HUES64 (cell line): Measurements from ENCODE around the gene TRAF3.
"Not testable (repeated sequence)": the region's sequence is repeated elsewhere in the genome, so short reads cannot be mapped to it uniquely, and the experiment has no call there.

Source experiments
- H3K27ac ChIP-seq: 2 replicates; pipeline ENCODE4 v1.7.0; 2013; ENCODE audit warnings: low read depth, low read length, inconsistent platforms
- H3K27me3 ChIP-seq: 2 replicates; pipeline ENCODE4 v1.6.1; 2013; ENCODE audit warnings: mild to moderate bottlenecking, low read length; ENCODE audit not compliant: insufficient read depth
- H3K36me3 ChIP-seq: 2 replicates; pipeline ENCODE4 v1.6.1; 2013; ENCODE audit warnings: mild to moderate bottlenecking, low read length; ENCODE audit not compliant: insufficient read depth
- H3K4me1 ChIP-seq: 2 replicates; pipeline ENCODE4 v1.6.1; 2013; ENCODE audit warnings: mild to moderate bottlenecking, low read length, moderate library complexity; ENCODE audit not compliant: insufficient read depth
- H3K4me3 ChIP-seq: 2 replicates; pipeline ENCODE4 v1.5.1; 2013; ENCODE audit warnings: mild to moderate bottlenecking, low read length, moderate library complexity
- H3K9ac ChIP-seq: 2 replicates; pipeline ENCODE4 v1.6.1; 2013; ENCODE audit warnings: mild to moderate bottlenecking, low read depth, low read length
- H3K9me3 ChIP-seq: 2 replicates; pipeline ENCODE4 v1.6.1; 2013; ENCODE audit warnings: low read depth, low read length; ENCODE audit not compliant: insufficient read depth
- WGBS: fragments of 150-250, 120-280 bp; methylation state at CpG from one replicate; pipeline ENCODE4 v1.1.7; 2013; ENCODE audit warnings: missing lambda C conversion rate; 5-methylcytosine and 5-hydroxymethylcytosine counted together

TRAF3 gene

GRCh38 chr14:102857444-102857843 lies 80.2 kb downstream of the TRAF3 start:
- H3K9me3 ChIP-seq: peaks cover 16% of the 10 kb centered on the region; the same call in 1 of the 2 replicates
- H3K9ac ChIP-seq: no peak overlapping the region
- peaks cover 5% of the 10 kb centered on the region; the same call in 1 of the 2 replicates for H3K4me1 ChIP-seq
- H3K27ac ChIP-seq: no peak overlapping the region
- H3K4me3 ChIP-seq: no peak overlapping the region
- 96% methylated on average over 2 of the region's 2 CpGs for WGBS
- H3K36me3 ChIP-seq: no peaks in the 10 kb centered on the region
- H3K27me3 ChIP-seq: no peaks in the 10 kb centered on the region

GRCh38 chr14:102859911-102860310 lies 82.7 kb downstream of the TRAF3 start:
- H3K4me1 ChIP-seq: peaks cover 5% of the 10 kb centered on the region; the same call in 1 of the 2 replicates
- H3K36me3 ChIP-seq: no peaks in the 10 kb centered on the region
- no peak overlapping the region for H3K4me3 ChIP-seq
- H3K27me3 ChIP-seq: no peaks in the 10 kb centered on the region
- H3K27ac ChIP-seq: no peak overlapping the region
- WGBS: 93% methylated on average over 1 of the region's 1 CpG
- H3K9me3 ChIP-seq: peaks cover 16% of the 10 kb centered on the region; the same call in 1 of the 2 replicates
- H3K9ac ChIP-seq: no peak overlapping the region

- Histone ChIP-seq H3K9me3 (peaks cover 16% of the 10 kb centered on the region; the same call in 1 of the 2 replicates), H3K4me1 (peaks cover 5% of the 10 kb centered on the region; the same call in 1 of the 2 replicates), H3K36me3 (no peaks in the 10 kb centered on the region), H3K27ac (no peak overlapping the region), H3K27me3 (no peaks in the 10 kb centered on the region), H3K4me3 (no peak overlapping the region), H3K9ac (no peak overlapping the region)
- WGBS: 95% methylated on average over 2 of the region's 3 CpGs
Measured at GRCh38 chr14:102862154-102862773, 85.0 kb downstream of the TRAF3 start.

- Histone ChIP-seq H3K9me3 (peaks cover 12% of the 10 kb centered on the region; the same call in 1 of the 2 replicates), H3K4me1 (peaks cover 5% of the 10 kb centered on the region; the same call in 1 of the 2 replicates), H3K27ac (no peak overlapping the region), H3K9ac (no peak overlapping the region), H3K36me3 (no peaks in the 10 kb centered on the region), H3K27me3 (no peaks in the 10 kb centered on the region), H3K4me3 (no peak overlapping the region)
- WGBS: 92% methylated on average over 3 of the region's 3 CpGs
Measured at GRCh38 chr14:102863381-102863780, 86.1 kb downstream of the TRAF3 start.

- H3K4me3 ChIP-seq, H3K27me3 ChIP-seq, H3K36me3 ChIP-seq, H3K4me1 ChIP-seq, H3K27ac ChIP-seq, H3K9me3 ChIP-seq, H3K9ac ChIP-seq: not testable (repeated sequence)
- 92% methylated on average over 3 of the region's 4 CpGs for WGBS
Measured at GRCh38 chr14:102865916-102866315, 88.7 kb downstream of the TRAF3 start.

- Histone ChIP-seq H3K36me3 (peaks cover 5% of the 10 kb centered on the region; the same call in 1 of the 2 replicates), H3K9ac (no peak overlapping the region), H3K4me1 (no peaks in the 10 kb centered on the region), H3K27ac (no peak overlapping the region), H3K4me3 (no peak overlapping the region), H3K9me3 (no peaks in the 10 kb centered on the region), H3K27me3 (no peaks in the 10 kb centered on the region)
- WGBS: 85% methylated on average over 9 of the region's 9 CpGs
Measured at GRCh38 chr14:102866982-102867761, 89.9 kb downstream of the TRAF3 start.

GRCh38 chr14:102867826-102868580 lies 90.8 kb downstream of the TRAF3 start:
- WGBS: 95% methylated on average over 15 of the region's 15 CpGs
- Histone ChIP-seq H3K27me3 (no peaks in the 10 kb centered on the region), H3K4me1 (no peaks in the 10 kb centered on the region), H3K9ac (no peak overlapping the region), H3K9me3 (no peaks in the 10 kb centered on the region), H3K27ac (no peak overlapping the region), H3K36me3 (peaks cover 6% of the 10 kb centered on the region; the same call in 1 of the 2 replicates), H3K4me3 (no peak overlapping the region)

GRCh38 chr14:102868956-102869547 lies 91.8 kb downstream of the TRAF3 start:
- peaks cover 6% of the 10 kb centered on the region; the same call in 1 of the 2 replicates for H3K36me3 ChIP-seq
- no peak overlapping the region for H3K9ac ChIP-seq
- H3K27me3 ChIP-seq: no peaks in the 10 kb centered on the region
- H3K4me3 ChIP-seq: no peak overlapping the region
- no peak overlapping the region for H3K27ac ChIP-seq
- H3K4me1 ChIP-seq: no peaks in the 10 kb centered on the region
- WGBS: 96% methylated on average over 8 of the region's 8 CpGs
- H3K9me3 ChIP-seq: no peaks in the 10 kb centered on the region

- Histone ChIP-seq H3K4me1 (no peaks in the 10 kb centered on the region), H3K4me3 (no peak overlapping the region), H3K27ac (no peak overlapping the region), H3K9ac (no peak overlapping the region), H3K36me3 (peaks cover 6% of the 10 kb centered on the region; the same call in 1 of the 2 replicates), H3K9me3 (no peaks in the 10 kb centered on the region), H3K27me3 (no peaks in the 10 kb centered on the region)
- 95% methylated on average over 21 of the region's 21 CpGs for WGBS
Measured at GRCh38 chr14:102870246-102870645, 93.0 kb downstream of the TRAF3 start.

GRCh38 chr14:102870994-102871831 lies 94.0 kb downstream of the TRAF3 start:
- peaks cover 14% of the 10 kb centered on the region for H3K36me3 ChIP-seq
- no peak overlapping the region for H3K4me3 ChIP-seq
- no peaks in the 10 kb centered on the region for H3K4me1 ChIP-seq
- no peaks in the 10 kb centered on the region for H3K9me3 ChIP-seq
- H3K9ac ChIP-seq: no peak overlapping the region
- no peak overlapping the region for H3K27ac ChIP-seq
- H3K27me3 ChIP-seq: no peaks in the 10 kb centered on the region
- 91% methylated on average over 10 of the region's 10 CpGs for WGBS
